Daoy (cell line): ENCODE data around the gene LCN12. TPM values are rescaled to one million over a fixed set of nuclear protein-coding genes. Genes with fewer than 3 reads are reported as not detected.

ENCODE experiments used
- DNase-seq: peaks from one replicate; pipeline ENCODE4 v3.0.0-alpha.2; 2015; ENCODE audit warnings: low read depth
- total RNA-seq: library from RNA; depleted of rRNA; stranded (reverse); fragments of >200 nt; shearing (Covaris generic); gene quantifications from 2 replicates; pipeline ENCODE4 v1.2.3, GENCODE V29; 2014; rRNA removed

The LCN12 gene
- not detected in 2 replicates for total RNA-seq

GRCh38 chr9:136951541-136952320, at the start of gene LCN12:
Gene LCN12 (plus strand): TSS chr9:136952273. CDS start chr9:136952328, 55 bp downstream.
- no peak for DNase-seq

GRCh38 chr9:136903041-136903554, 49.0 kb upstream of the LCN12 start:
- no peak for DNase-seq

GRCh38 chr9:136906266-136906665, 45.8 kb upstream of the LCN12 start:
- DNase-seq, result no peak

GRCh38 chr9:136907011-136907914, 44.8 kb upstream of the LCN12 start:
- DNase-seq, result no peak

- no peak for DNase-seq
These were observed 41.7 kb upstream of the LCN12 start for GRCh38 chr9:136910197-136910900.

- DNase-seq, result no peak
These were observed 41.2 kb upstream of the LCN12 start for GRCh38 chr9:136910901-136911245.

GRCh38 chr9:136913701-136914438, 38.2 kb upstream of the LCN12 start:
- DNase-seq, result no peak

GRCh38 chr9:136915632-136916329, 36.3 kb upstream of the LCN12 start:
- DNase-seq, result no peak

- no peak for DNase-seq
These were observed 35.5 kb upstream of the LCN12 start for GRCh38 chr9:136916330-136917184.

- no peak for DNase-seq
These were observed 34.2 kb upstream of the LCN12 start for GRCh38 chr9:136917902-136918301.

GRCh38 chr9:136920069-136920468, 32.0 kb upstream of the LCN12 start:
- DNase-seq, result no peak

GRCh38 chr9:136920734-136921231, 31.3 kb upstream of the LCN12 start:
- no peak for DNase-seq

GRCh38 chr9:136921307-136921706, 30.8 kb upstream of the LCN12 start:
- no peak for DNase-seq

GRCh38 chr9:136921718-136922117, 30.4 kb upstream of the LCN12 start:
- DNase-seq, result no peak

- no peak for DNase-seq
These were observed 29.5 kb upstream of the LCN12 start for GRCh38 chr9:136922540-136922939.

- DNase-seq, result no peak
These were observed 28.2 kb upstream of the LCN12 start for GRCh38 chr9:136923881-136924280.

- no peak for DNase-seq
These were observed 26.5 kb upstream of the LCN12 start for GRCh38 chr9:136925414-136926153.

GRCh38 chr9:136926154-136926704, 25.8 kb upstream of the LCN12 start:
- DNase-seq, result no peak
